ENCODE data around the gene CDK9.

- TF ChIP-seq POLR2AphosphoS5 (IDR thresholded peaks at IDR 0.05) (peak; percentile 88 to 95 (median 94)), CTCF (IDR thresholded peaks at IDR 0.05 in 8 of 11, conservative IDR thresholded peaks at IDR 0.05 in 3 of 11) (peak in 8 of 11 experiments; percentile 14 to 58 (median 32))
Observed at GRCh38 chr9:127770905-127771569, 14.8 kb upstream of the CDK9 start.

Measured in spleen (tissue), 7 donors.